GM21619 (cell line): Measurements from ENCODE around the gene RBM23.
"Not testable (repeated sequence)": the region's sequence is repeated elsewhere in the genome, so short reads cannot be mapped to it uniquely, and the experiment has no call there.

Experiments used
- ATAC-seq: cut with Tn5 transposase; IDR thresholded peaks from one replicate; pipeline ENCODE4 v1.9.1; 2021; ENCODE audit not compliant: unreplicated experiment

RBM23 gene

GRCh38 chr14:22918804-22919600 lies at the start of gene RBM23:
TSS of gene RBM23 (minus strand) at chr14:22919149.
- ATAC-seq, result peak; percentile 91

- no peak for ATAC-seq
Measured at GRCh38 chr14:22966783-22967269, 47.9 kb upstream of the RBM23 start.

GRCh38 chr14:22965916-22966782 lies 47.2 kb upstream of the RBM23 start:
- ATAC-seq, result not testable (repeated sequence)

GRCh38 chr14:22962061-22962676 lies 43.2 kb upstream of the RBM23 start:
- ATAC-seq, result no peak

GRCh38 chr14:22955702-22956569 lies 37.0 kb upstream of the RBM23 start:
- no peak for ATAC-seq

GRCh38 chr14:22952418-22952817 lies 33.5 kb upstream of the RBM23 start:
- no peak for ATAC-seq

GRCh38 chr14:22951795-22952194 lies 32.8 kb upstream of the RBM23 start:
- ATAC-seq, result not testable (repeated sequence)

- ATAC-seq, result no peak
Measured at GRCh38 chr14:22945642-22946041, 26.7 kb upstream of the RBM23 start.

GRCh38 chr14:22939684-22940083 lies 20.7 kb upstream of the RBM23 start:
- no peak for ATAC-seq

- ATAC-seq, result no peak
Measured at GRCh38 chr14:22935156-22935555, 16.2 kb upstream of the RBM23 start.

- ATAC-seq, result no peak
Measured at GRCh38 chr14:22932146-22932545, 13.2 kb upstream of the RBM23 start.

GRCh38 chr14:22929961-22930364 lies 11.0 kb upstream of the RBM23 start:
- ATAC-seq, result no peak

GRCh38 chr14:22929104-22929960 lies 10.4 kb upstream of the RBM23 start, which contains the start of gene PRMT5:
TSS of gene PRMT5 (minus strand) at chr14:22929376. CDS start at chr14:22929361, 15 bp downstream.
- peak; percentile 94 for ATAC-seq

GRCh38 chr14:22928237-22929103 lies 9.5 kb upstream of the RBM23 start:
- no peak for ATAC-seq

GRCh38 chr14:22926316-22926715 lies 7.4 kb upstream of the RBM23 start:
- no peak for ATAC-seq

GRCh38 chr14:22925513-22925912 lies 6.6 kb upstream of the RBM23 start:
- no peak for ATAC-seq

GRCh38 chr14:22923746-22924145 lies 4.8 kb upstream of the RBM23 start:
- no peak for ATAC-seq

- no peak for ATAC-seq
Measured at GRCh38 chr14:22922294-22922693, 3.3 kb upstream of the RBM23 start.
